ENCODE measurements around the gene CSNK2A3. TPM values are rescaled to one million over a fixed set of nuclear protein-coding genes. Genes with fewer than 3 reads are reported as not detected.

CSNK2A3 gene
- total RNA-seq, 1 experiment from 2014 or later = 3.1 TPM

- no peak for DNase-seq (ENCODE audit: low read depth)
These were observed 14.7 kb downstream of the CSNK2A3 start for GRCh38 chr11:11338304-11338703.

DNA sequence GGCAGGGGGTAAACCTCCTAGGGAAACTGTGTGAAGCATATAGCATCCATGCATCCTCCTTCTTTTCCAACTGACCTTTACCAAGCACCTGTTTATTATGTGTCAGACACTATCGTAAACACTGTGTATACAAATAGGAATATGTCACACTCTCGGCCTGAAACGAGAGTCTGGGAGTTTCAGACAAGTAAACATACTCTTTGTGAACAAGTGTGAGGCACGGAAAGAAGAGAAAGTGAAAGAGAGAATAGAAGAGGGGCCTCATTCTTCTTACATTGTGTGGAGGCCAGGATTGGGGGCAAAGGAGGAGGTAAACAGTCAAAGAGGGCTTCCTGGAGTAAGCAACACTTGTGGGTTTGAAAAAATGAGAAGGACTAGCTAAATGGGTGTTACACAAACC, 16.4 kb downstream of the CSNK2A3 start:
- no peak for DNase-seq (ENCODE audit: low read depth)

DNA sequence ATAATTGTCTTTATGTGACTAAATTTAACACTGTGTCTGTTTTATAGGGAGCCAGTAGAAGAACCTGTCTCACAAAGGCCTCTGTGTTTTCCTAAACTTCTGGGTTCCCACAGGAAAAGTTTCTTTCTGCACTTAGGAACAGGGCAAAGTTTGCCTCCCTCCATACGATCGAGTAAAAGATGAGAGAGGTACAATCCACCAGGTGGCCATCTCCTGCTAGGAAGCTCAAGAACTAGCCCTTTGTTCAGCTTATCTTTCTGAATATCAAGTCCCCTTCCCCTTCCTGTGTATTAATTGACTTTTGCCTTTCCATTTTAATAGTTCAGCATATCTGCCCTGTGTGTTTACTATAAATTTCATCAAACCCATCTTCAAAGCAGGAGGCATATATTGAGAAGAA, 18.0 kb downstream of the CSNK2A3 start:
- no peak for DNase-seq (ENCODE audit: low read depth)

GRCh38 chr11:11334607-11335006, 18.4 kb downstream of the CSNK2A3 start:
- no peak for DNase-seq (ENCODE audit: low read depth)

- DNase-seq (ENCODE audit: low read depth) = peak; percentile 21
These were observed 20.8 kb downstream of the CSNK2A3 start for GRCh38 chr11:11332141-11332710.

DNA sequence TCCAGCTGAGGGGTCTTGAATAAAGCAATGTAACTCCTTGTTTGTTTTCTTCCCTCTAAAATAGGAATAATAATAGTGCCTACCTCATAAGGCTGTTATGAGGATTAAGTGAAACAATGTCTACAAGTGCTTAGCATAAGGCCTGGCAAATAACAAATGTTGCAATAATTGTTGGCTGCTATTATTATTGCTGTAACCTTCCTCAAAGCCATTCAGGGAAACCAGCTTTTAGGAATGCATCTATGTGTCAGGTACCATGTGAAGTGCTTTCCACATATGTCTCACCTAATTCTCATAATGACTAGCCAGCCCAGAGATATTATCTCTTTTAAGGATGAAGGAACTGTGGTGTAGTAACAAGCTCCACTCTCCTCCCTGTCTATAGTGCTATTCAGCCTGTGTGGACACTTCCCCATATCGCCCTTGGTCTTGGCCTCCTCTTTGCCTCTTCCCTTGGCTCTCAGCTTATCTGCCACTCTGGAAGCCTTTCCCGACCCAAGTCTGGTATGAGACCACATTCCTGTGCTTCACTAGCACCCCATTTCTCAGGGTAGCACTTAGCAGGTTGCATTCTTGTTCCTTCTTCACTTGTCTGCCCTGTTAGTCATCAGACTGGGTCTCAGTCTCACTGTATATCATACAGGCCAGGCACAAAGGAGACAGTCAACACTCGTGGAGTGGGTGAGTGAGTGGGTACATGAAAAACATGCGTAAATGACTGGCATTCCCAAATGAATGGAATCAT, 23.8 kb downstream of the CSNK2A3 start:
- DNase-seq (ENCODE audit: low read depth) = no peak

GRCh38 chr11:11324090-11324489, 29.0 kb downstream of the CSNK2A3 start:
- no peak for DNase-seq (ENCODE audit: low read depth)

- no peak for DNase-seq (ENCODE audit: low read depth)
These were observed 30.9 kb downstream of the CSNK2A3 start for GRCh38 chr11:11322101-11322500.

GRCh38 chr11:11320825-11321224, 32.2 kb downstream of the CSNK2A3 start:
- DNase-seq (ENCODE audit: low read depth) = no peak

- no peak for DNase-seq (ENCODE audit: low read depth)
These were observed 34.1 kb downstream of the CSNK2A3 start for GRCh38 chr11:11318961-11319360.

DNA sequence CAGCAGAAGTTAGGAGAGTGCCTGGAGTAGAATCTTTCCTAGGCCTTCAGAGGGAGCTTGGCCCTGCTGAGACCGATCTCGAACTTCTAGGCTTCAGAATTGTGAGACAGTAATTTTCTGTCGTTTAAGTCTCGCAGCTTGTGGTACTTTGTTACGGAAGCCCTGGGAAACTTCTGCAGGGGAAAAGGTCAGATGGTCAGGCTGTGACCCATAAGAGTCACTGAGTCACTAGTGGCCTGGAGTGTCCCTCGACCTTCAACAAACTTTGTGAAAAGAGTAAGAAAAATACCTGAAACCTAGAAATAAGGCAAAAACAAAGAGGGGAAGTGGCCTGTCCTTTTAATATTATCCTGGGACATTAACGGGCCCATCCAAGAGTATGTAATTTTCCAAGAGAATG, 34.6 kb downstream of the CSNK2A3 start:
- no peak for DNase-seq (ENCODE audit: low read depth)

- DNase-seq (ENCODE audit: low read depth) = no peak
These were observed 36.3 kb downstream of the CSNK2A3 start for GRCh38 chr11:11316651-11317230.

DNA sequence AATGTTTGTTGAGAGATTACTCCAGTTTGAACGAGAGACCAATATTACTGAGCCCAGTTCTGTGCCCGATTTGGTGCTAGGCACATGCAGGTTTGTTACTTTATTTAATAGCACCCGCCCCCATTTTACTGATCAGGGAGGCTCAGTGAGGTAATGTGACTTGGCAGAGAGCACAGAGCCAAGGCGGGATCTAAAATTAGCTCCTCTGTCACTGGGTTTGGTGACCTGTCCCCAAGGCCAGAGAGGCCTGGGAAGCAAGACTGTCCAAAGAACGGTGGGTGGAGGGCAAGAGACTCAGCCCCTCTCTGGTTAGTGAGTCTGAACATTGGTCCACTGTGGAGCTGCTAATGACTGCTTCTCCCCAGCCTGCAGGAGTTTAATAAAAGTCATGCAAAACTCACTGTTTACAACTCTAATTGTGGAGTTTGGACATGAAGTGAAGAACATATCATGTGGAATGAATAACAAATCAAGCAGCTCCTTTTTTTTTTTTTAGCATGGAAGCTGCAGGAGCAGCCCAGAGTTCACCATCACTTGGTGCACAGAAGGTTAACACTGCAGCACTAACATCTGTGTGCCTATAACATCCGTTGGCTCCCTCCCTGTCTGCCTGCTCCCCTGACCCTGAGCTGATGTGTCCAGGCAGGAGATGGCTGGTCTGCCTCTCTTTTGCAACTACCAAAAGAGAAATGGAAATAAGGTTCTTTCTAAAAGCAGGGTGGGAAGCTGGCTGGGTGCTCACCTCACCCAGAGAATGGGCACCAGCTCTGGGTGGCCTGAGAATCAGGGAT, 39.0 kb downstream of the CSNK2A3 start:
- DNase-seq (ENCODE audit: low read depth) = no peak

- DNase-seq (ENCODE audit: low read depth) = no peak
These were observed 39.6 kb downstream of the CSNK2A3 start for GRCh38 chr11:11313426-11313825.

DNA sequence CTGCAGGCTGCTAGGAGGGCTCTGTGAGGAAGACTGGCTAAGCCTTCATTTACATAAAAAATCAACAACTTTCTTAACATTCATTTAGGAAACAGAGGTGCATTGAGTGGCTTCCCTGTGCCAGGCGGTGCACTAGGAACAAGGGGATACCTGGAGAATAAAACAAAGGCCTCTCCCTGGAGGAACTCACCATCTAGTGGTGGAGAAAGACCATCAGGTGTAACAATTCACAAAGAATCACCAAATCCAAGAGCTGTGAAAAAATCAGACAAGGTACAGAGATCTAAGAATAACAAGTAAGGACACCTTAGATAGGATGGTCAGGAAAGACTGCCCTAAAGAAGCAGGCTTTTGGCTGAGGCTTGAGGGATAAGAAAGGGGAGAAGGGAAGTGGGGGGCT, 40.3 kb downstream of the CSNK2A3 start:
- no peak for DNase-seq (ENCODE audit: low read depth)

GRCh38 chr11:11311169-11311568, 41.9 kb downstream of the CSNK2A3 start:
- DNase-seq (ENCODE audit: low read depth) = no peak

DNA sequence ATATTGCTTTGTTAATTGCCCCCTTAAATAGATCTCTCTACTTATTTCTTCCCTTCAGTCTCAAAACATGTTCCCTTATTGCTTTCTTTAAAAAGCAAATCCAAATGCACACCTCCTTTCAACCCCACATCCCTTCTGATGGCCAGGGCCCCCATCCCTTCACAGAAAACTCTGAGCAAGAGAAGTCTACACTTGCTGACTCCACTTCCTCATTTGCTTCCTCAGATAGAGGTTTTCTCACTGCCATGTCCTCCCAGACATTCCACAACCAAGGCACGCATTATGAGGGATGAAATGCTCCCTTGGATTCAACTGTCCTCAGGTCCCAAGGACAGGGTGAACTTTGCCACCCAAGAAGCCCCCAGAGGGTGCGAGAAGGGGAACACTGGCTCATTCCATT, 43.1 kb downstream of the CSNK2A3 start:
- no peak for DNase-seq (ENCODE audit: low read depth)

- no peak for DNase-seq (ENCODE audit: low read depth)
These were observed 44.8 kb downstream of the CSNK2A3 start for GRCh38 chr11:11308249-11308648.

- DNase-seq (ENCODE audit: low read depth) = no peak
These were observed 46.2 kb downstream of the CSNK2A3 start for GRCh38 chr11:11306855-11307254.

GRCh38 chr11:11304550-11304949, 48.5 kb downstream of the CSNK2A3 start:
- DNase-seq (ENCODE audit: low read depth) = no peak

DNA sequence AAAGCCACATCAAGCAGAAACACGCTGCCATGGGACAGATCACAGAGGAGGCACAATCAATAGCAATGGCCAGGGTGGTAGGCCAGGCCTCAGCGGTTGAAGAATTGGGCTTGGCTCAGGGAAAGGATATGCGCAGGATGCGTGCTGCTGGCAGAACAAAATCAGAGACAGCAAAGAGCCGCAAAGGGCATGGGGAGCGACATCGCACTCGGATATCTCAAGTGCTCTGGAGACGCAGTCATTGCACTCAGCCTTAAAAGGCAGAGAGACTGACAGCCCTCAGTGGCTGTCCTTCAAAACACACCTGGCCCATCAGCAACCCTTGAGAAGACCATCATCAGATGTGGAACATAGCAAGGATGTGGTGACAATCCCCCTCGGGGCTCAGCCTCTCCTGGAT, 50.5 kb downstream of the CSNK2A3 start:
- DNase-seq (ENCODE audit: low read depth) = no peak
